Neural crest cell (in vitro differentiated cells): ENCODE results near the gene ITGB3. TPM values are rescaled to one million over a fixed set of nuclear protein-coding genes. Genes with fewer than 3 reads are reported as not detected.
A peak's percentile ranks its signal among the peaks of the same experiment; 100 is the strongest.

Experiments
- DNase-seq: peaks from one replicate; pipeline ENCODE4 v3.0.0; 2021; ENCODE audit warnings: low read depth, mixed read lengths, low spot score
- H3K27ac Mint-ChIP-seq: one replicate; pipeline ENCODE4 v1.8.0; 2021; ENCODE audit warnings: mild to moderate bottlenecking, mixed read lengths; ENCODE audit not compliant: unreplicated experiment
- H3K27me3 Mint-ChIP-seq: 2 replicates; pipeline ENCODE4 v1.8.0; 2021; ENCODE audit warnings: low read depth, mild to moderate bottlenecking, mixed read lengths
- H3K36me3 Mint-ChIP-seq: 2 replicates; pipeline ENCODE4 v1.8.0; 2021; ENCODE audit warnings: low read depth, mild to moderate bottlenecking, mixed read lengths
- H3K4me1 Mint-ChIP-seq: 2 replicates; pipeline ENCODE4 v1.8.0; 2021; ENCODE audit warnings: mixed read lengths
- H3K4me3 Mint-ChIP-seq: one replicate; pipeline ENCODE4 v1.8.0; 2021; ENCODE audit warnings: mild to moderate bottlenecking, mixed read lengths
- H3K9me3 Mint-ChIP-seq: 2 replicates; pipeline ENCODE4 v1.8.0; 2021; ENCODE audit warnings: mixed read lengths
- CTCF ChIP-seq: fragments of 200-600 bp; sonication (generic); conservative IDR thresholded peaks from 2 replicates; pipeline ENCODE4 v1.5.0; 2021; ENCODE audit warnings: antibody characterized with exemption, mild to moderate bottlenecking
- total RNA-seq: library from RNA; stranded (reverse); gene quantifications from 2 replicates; pipeline ENCODE4 v1.2.1, GENCODE V29; 2021

ITGB3 gene
- total RNA-seq, 1 donor from 2014 or later = 0.09 TPM

DNA sequence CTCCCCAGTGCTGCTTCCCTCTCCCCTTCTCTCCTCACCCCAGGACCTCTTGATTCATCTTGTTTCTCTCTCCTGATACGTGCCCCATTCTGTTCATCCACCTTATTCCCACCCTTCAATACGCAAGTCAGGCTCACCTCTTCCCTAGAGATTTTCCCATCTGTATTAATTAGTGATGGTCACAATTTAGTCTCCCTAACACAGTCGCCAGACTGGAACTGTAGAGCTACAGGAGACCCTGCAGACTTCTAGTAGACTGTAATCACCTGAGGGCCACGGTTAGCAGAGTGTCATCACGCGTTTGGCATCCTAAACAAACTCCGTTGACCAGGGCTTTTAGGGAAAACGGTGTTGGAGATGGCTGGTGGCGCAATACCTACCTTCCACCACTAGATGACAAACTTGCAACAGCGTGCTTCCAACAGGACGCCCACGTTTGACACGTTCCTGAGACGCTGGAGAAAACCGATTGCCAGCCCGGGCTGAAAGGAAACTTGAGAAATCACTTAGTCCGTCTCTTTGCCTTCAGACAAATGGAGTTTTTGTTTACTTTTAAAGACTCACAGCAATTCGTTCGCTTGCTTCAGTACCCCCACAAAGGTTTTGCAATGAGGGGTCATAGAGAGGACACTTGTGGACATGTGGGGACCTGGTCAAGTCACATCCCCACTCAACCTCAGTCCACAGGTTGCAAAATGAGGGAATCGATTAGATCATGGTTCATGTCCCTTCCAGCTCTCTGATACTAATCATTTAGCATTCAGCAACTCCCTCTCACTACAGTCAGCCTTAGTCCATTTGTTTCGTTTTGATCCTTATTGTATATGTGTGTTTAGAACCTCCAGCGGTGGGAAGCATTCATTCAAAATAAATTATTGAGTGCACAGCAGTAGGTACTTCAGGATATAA, 23.8 kb upstream of the ITGB3 start:
- Mint-ChIP-seq H3K27me3 (peaks cover 30% of the 10 kb centered on the region), H3K4me1 (peaks cover 14% of the 10 kb centered on the region), H3K4me3 (peak overlapping the region; percentile 35), H3K9me3 (no peaks in the 10 kb centered on the region), H3K27ac (no peak overlapping the region), H3K36me3 (no peaks in the 10 kb centered on the region)
- DNase-seq = peak; percentile 72
- TF ChIP-seq CTCF = peak; percentile 90

GRCh38 chr17:47230864-47231263, 22.8 kb upstream of the ITGB3 start:
- H3K4me1 Mint-ChIP-seq = peaks cover 14% of the 10 kb centered on the region
- H3K4me3 Mint-ChIP-seq = no peak overlapping the region
- H3K27me3 Mint-ChIP-seq = peaks cover 30% of the 10 kb centered on the region
- TF ChIP-seq CTCF = no peak
- no peak overlapping the region for H3K27ac Mint-ChIP-seq
- H3K36me3 Mint-ChIP-seq = no peaks in the 10 kb centered on the region
- H3K9me3 Mint-ChIP-seq = no peaks in the 10 kb centered on the region
- DNase-seq = no peak

- Mint-ChIP-seq H3K27ac (no peak overlapping the region), H3K36me3 (no peaks in the 10 kb centered on the region), H3K4me3 (no peak overlapping the region), H3K27me3 (peaks cover 30% of the 10 kb centered on the region), H3K4me1 (peaks cover 14% of the 10 kb centered on the region), H3K9me3 (no peaks in the 10 kb centered on the region)
- TF ChIP-seq CTCF = no peak
- DNase-seq = no peak
Measured at GRCh38 chr17:47231334-47231733, 22.3 kb upstream of the ITGB3 start.

GRCh38 chr17:47231866-47232265, 21.8 kb upstream of the ITGB3 start:
- H3K27me3 Mint-ChIP-seq = peaks cover 30% of the 10 kb centered on the region

DNA sequence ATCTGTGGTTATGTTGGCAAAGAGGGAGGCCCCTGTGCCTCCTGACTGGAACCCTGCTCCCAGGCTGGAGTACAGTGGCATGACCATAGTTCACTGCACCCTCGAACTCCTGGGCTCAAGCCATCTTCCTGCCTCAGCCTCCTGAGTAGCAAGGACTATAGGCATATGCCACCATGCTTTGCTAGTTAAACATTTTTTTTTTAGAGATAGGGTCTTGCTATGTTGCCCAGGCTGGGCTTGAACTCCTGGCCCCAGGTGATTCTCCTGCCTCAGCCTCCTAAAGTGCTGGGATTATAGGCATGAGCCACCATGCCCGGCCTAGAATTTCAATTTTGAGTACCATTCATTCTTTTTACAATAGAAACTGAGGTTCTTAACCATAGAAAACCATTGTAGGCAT, 21.2 kb upstream of the ITGB3 start:
- no peak for TF ChIP-seq CTCF
- no peak for DNase-seq
- Mint-ChIP-seq H3K27ac (no peak overlapping the region), H3K4me3 (no peak overlapping the region), H3K36me3 (no peaks in the 10 kb centered on the region), H3K4me1 (peaks cover 14% of the 10 kb centered on the region), H3K9me3 (no peaks in the 10 kb centered on the region), H3K27me3 (peaks cover 30% of the 10 kb centered on the region)

More at GRCh38 chr17:47231866-47232265, 21.8 kb upstream of the ITGB3 start:
- no peaks in the 10 kb centered on the region for H3K36me3 Mint-ChIP-seq
- H3K4me3 Mint-ChIP-seq = no peak overlapping the region
- H3K4me1 Mint-ChIP-seq = peaks cover 14% of the 10 kb centered on the region
- no peaks in the 10 kb centered on the region for H3K9me3 Mint-ChIP-seq
- DNase-seq = no peak
- H3K27ac Mint-ChIP-seq = no peak overlapping the region
- TF ChIP-seq CTCF = no peak
